Omental fat pad (tissue), 4 donors: ENCODE measurements around the gene NUBP2. TPM values are rescaled to one million over a fixed set of nuclear protein-coding genes. Genes with fewer than 3 reads are reported as not detected.

Source experiments
- ATAC-seq: fragments of 150-250 bp; one replicate; pipeline ENCODE4 v1.9.1; 2016; ENCODE audit warnings: mild to moderate bottlenecking, moderate library complexity; ENCODE audit not compliant: low FRiP score
- DNase-seq: peaks from one replicate; pipeline ENCODE4 v3.0.0-alpha.2; 2019; ENCODE audit warnings: low spot score
- CTCF ChIP-seq, 3 donors: fragments of 450-650 bp; IDR thresholded peaks; one replicate each; pipeline ENCODE4 v1.5.1; 2016 to 2017; ENCODE audit warnings: antibody characterized with exemption in 3 of 3, mild to moderate bottlenecking in 3 of 3, moderate library complexity in 2 of 3
- total RNA-seq, 4 donors: library from RNA; depleted of rRNA; stranded (reverse); fragments of >200 nt; gene quantifications; one replicate each; pipeline ENCODE4 v1.1.0, GENCODE V29; 2016

NUBP2 gene
- total RNA-seq, 4 donors from 2014 or later = 49.2 to 85.9 (median 60.2) TPM

- ATAC-seq (no peak), DNase-seq (no peak)
- no peak for TF ChIP-seq CTCF (IDR thresholded peaks at IDR 0.05)
These were observed 39.1 kb upstream of the NUBP2 start for GRCh38 chr16:1743376-1744337.

- TF ChIP-seq CTCF (IDR thresholded peaks at IDR 0.05) = no peak
- no peak for ATAC-seq
- no peak for DNase-seq
These were observed 38.4 kb upstream of the NUBP2 start for GRCh38 chr16:1744338-1744840.

- no peak for TF ChIP-seq CTCF (IDR thresholded peaks at IDR 0.05)
- ATAC-seq (no peak), DNase-seq (no peak)
These were observed 37.4 kb upstream of the NUBP2 start for GRCh38 chr16:1745181-1745899.

- DNase-seq (no peak), ATAC-seq (no peak)
- TF ChIP-seq CTCF (IDR thresholded peaks at IDR 0.05) = no peak
These were observed 36.7 kb upstream of the NUBP2 start for GRCh38 chr16:1745900-1746692.

GRCh38 chr16:1746693-1747195 lies 36.0 kb upstream of the NUBP2 start:
- DNase-seq (no peak), ATAC-seq (no peak)
- no peak for TF ChIP-seq CTCF (IDR thresholded peaks at IDR 0.05)

- no peak for DNase-seq
- no peak for TF ChIP-seq CTCF (IDR thresholded peaks at IDR 0.05)
- ATAC-seq = no peak
These were observed 34.8 kb upstream of the NUBP2 start for GRCh38 chr16:1747934-1748333.
